Measurements from ENCODE around the gene PPP1R1C.
"Not testable (repeated sequence)": the region's sequence is repeated elsewhere in the genome, so short reads cannot be mapped to it uniquely, and the experiment has no call there.

The PPP1R1C gene

GRCh38 chr2:182018218-182018617 lies 32.6 kb downstream of the PPP1R1C start:
- no peak for TF ChIP-seq CTCF (IDR thresholded peaks at IDR 0.05; ENCODE audit: borderline replicate concordance, insufficient read depth, low read depth, low read length)
- no peak overlapping the region for H3K4me3 ChIP-seq (ENCODE audit: low read depth, low read length)

GRCh38 chr2:182019731-182020130 lies 34.1 kb downstream of the PPP1R1C start:
- TF ChIP-seq CTCF (IDR thresholded peaks at IDR 0.05; ENCODE audit: borderline replicate concordance, insufficient read depth, low read depth, low read length), result no peak
- no peak overlapping the region for H3K4me3 ChIP-seq (ENCODE audit: low read depth, low read length)

GRCh38 chr2:182020286-182021070 lies 34.8 kb downstream of the PPP1R1C start:
- no peak for TF ChIP-seq CTCF (IDR thresholded peaks at IDR 0.05; ENCODE audit: borderline replicate concordance, insufficient read depth, low read depth, low read length)
- no peak overlapping the region for H3K4me3 ChIP-seq (ENCODE audit: low read depth, low read length)

- no peak overlapping the region for H3K4me3 ChIP-seq (ENCODE audit: low read depth, low read length)
- no peak for TF ChIP-seq CTCF (IDR thresholded peaks at IDR 0.05; ENCODE audit: borderline replicate concordance, insufficient read depth, low read depth, low read length)
These were observed 37.6 kb downstream of the PPP1R1C start for GRCh38 chr2:182023235-182023634.

GRCh38 chr2:182030875-182031274 lies 45.2 kb downstream of the PPP1R1C start:
- not testable (repeated sequence) for H3K4me3 ChIP-seq (ENCODE audit: low read depth, low read length)

- H3K4me3 ChIP-seq (ENCODE audit: low read depth, low read length), result no peak overlapping the region
- TF ChIP-seq CTCF (IDR thresholded peaks at IDR 0.05; ENCODE audit: borderline replicate concordance, insufficient read depth, low read depth, low read length), result no peak
These were observed 46.3 kb downstream of the PPP1R1C start for GRCh38 chr2:182031956-182032355.

GRCh38 chr2:182033449-182033848 lies 47.8 kb downstream of the PPP1R1C start:
- no peak for TF ChIP-seq CTCF (IDR thresholded peaks at IDR 0.05; ENCODE audit: borderline replicate concordance, insufficient read depth, low read depth, low read length)
- H3K4me3 ChIP-seq (ENCODE audit: low read depth, low read length), result no peak overlapping the region
